Measurements from ENCODE around the gene FBXW8.

GRCh38 chr12:116999066-116999465, 88.3 kb downstream of the FBXW8 start:
- no peak for TF ChIP-seq CTCF (IDR thresholded peaks at IDR 0.05 in 4 of 5, conservative IDR thresholded peaks at IDR 0.05 in 1 of 5)
- no peak for TF ChIP-seq POLR2A (IDR thresholded peaks at IDR 0.05)
